T-cell (primary cell): ENCODE measurements around the gene TMEM213. TPM values are rescaled to one million over a fixed set of nuclear protein-coding genes. Genes with fewer than 3 reads are reported as not detected.

Source experiments
- ATAC-seq, 4 experiments: fragments of 200-7000 bp in 3 of 4; fragments of 150-1000 bp in 1 of 4; cut with Tn5 transposase; replicated peaks in 1 of 4; 1 replicate in 3 of 4; 2 replicates in 1 of 4; pipeline ENCODE4 v1.10.0; 2021; ENCODE audit warnings: moderate library complexity in 3 of 4, mild to moderate bottlenecking in 2 of 4, moderate number of reproducible peaks in 1 of 4
- CTCF ChIA-PET, 2 donors: fragments of 300-600 bp; sonication (Branson Sonifier 250); formaldehyde crosslinking; loops; one replicate each; lab custom pipeline; 2022; ENCODE audit warnings: antibody characterized with exemption in 2 of 2; lab: Charles Lee
- POLR2A ChIA-PET, 2 donors: fragments of 300-600 bp; sonication (Branson Sonifier 250); formaldehyde crosslinking; loops; one replicate each; lab custom pipeline; 2022; ENCODE audit warnings: antibody characterized with exemption in 2 of 2; lab: Charles Lee
- DNase-seq, 35 experiments: peaks; one replicate each; pipeline versions ENCODE4 v3.0.0 to v3.0.0-alpha.2; 2013 to 2023
- H3K27ac ChIP-seq: one replicate; pipeline ENCODE4 v1.5.1; 2013; ENCODE audit warnings: low read length
- H3K27me3 ChIP-seq, 2 experiments: replicated peaks in 1 of 2; 1 replicate in 1 of 2; 2 replicates in 1 of 2; pipeline versions ENCODE4 v1.6.1 to v1.7.0; 2013; ENCODE audit warnings: low read length in 1 of 2, mixed read lengths in 1 of 2; ENCODE audit not compliant: control insufficient read depth in 2 of 2, insufficient read depth in 2 of 2; ENCODE audit errors: extremely low read depth in 1 of 2
- H3K36me3 ChIP-seq, 2 donors: 1 replicate in 1 of 2; 2 replicates in 1 of 2; pipeline versions ENCODE4 v1.6.1 to v1.7.0; 2013; ENCODE audit warnings: low read length in 1 of 2; ENCODE audit not compliant: control insufficient read depth in 2 of 2, insufficient read depth in 1 of 2; ENCODE audit errors: extremely low read depth in 1 of 2
- H3K4me1 ChIP-seq, 2 experiments: 1 replicate in 1 of 2; 2 replicates in 1 of 2; pipeline versions ENCODE4 v1.6.1 to v1.7.0; 2013; ENCODE audit warnings: low read length in 2 of 2, mixed read lengths in 1 of 2; ENCODE audit not compliant: insufficient read depth in 2 of 2, control insufficient read depth in 1 of 2; ENCODE audit errors: extremely low read depth in 1 of 2
- H3K4me3 ChIP-seq, 2 donors: 1 replicate in 1 of 2; 2 replicates in 1 of 2; pipeline versions ENCODE4 v1.5.1 to v1.7.0; 2013; ENCODE audit warnings: mild to moderate bottlenecking in 2 of 2, low read length in 1 of 2, moderate library complexity in 1 of 2; ENCODE audit not compliant: control insufficient read depth in 1 of 2; ENCODE audit errors: extremely low read depth in 1 of 2
- H3K9me3 ChIP-seq: 2 replicates; pipeline ENCODE4 v1.7.0; 2013
- H3K27ac Mint-ChIP-seq, 2 donors: one replicate each; pipeline ENCODE4 v1.8.0; 2020 to 2021; ENCODE audit warnings: mild to moderate bottlenecking in 2 of 2, mixed read lengths in 2 of 2
- H3K27me3 Mint-ChIP-seq, 2 donors: one replicate each; pipeline ENCODE4 v1.8.0; 2021 to 2022; ENCODE audit warnings: mixed read lengths in 2 of 2
- H3K36me3 Mint-ChIP-seq: one replicate; pipeline ENCODE4 v1.8.0; 2021; ENCODE audit warnings: mixed read lengths
- H3K4me1 Mint-ChIP-seq, 3 donors: one replicate each; pipeline ENCODE4 v1.8.0; 2020 to 2022; ENCODE audit warnings: mixed read lengths in 3 of 3, mild to moderate bottlenecking in 1 of 3
- H3K4me3 Mint-ChIP-seq, 3 donors: one replicate each; pipeline ENCODE4 v1.8.0; 2020 to 2022; ENCODE audit warnings: mild to moderate bottlenecking in 3 of 3, mixed read lengths in 3 of 3, moderate library complexity in 3 of 3
- H3K9me3 Mint-ChIP-seq, 3 donors: one replicate each; pipeline ENCODE4 v1.8.0; 2020 to 2022; ENCODE audit warnings: mixed read lengths in 3 of 3
- WGBS: methylation state at CpG from one replicate; pipeline ENCODE4 v1.1.5; 2013; ENCODE audit warnings: missing lambda C conversion rate; ENCODE audit not compliant: insufficient coverage; 5-methylcytosine and 5-hydroxymethylcytosine counted together
- total RNA-seq, 35 experiments: library from RNA in 6 of 35; stranded (reverse) in 6 of 35; fragments of 120-200 nt in 1 of 35; gene quantifications; one replicate each; pipeline versions ENCODE4 v1.2.1 to v1.2.4 and lab custom pipeline; 2013 to 2026

Gene TMEM213
- total RNA-seq, 5 donors from 2014 or later (not counting 1 experiment from before 2014, with no cell fraction given): not detected

DNA sequence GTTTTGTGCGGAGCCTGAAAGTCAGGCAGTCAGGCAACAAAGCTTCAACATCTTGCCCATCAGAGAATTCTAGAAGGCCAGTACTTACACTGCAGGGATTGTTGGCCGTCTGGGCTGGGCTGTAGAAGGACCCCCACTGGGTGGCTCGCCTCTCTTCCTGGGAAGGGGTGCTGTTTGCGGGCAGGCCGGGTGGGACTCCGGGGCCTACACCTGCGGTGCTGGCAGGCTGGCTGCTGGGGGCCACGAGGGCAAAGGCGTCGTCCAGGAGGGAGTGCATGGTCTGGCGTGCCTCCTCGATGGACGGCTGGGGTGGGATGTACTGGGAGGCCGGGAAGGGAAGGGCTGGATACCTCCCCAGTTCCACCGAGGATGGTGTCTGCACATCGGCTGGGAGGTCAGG lies 63.3 kb downstream of the TMEM213 start:
- DNase-seq (no peak), ATAC-seq (no peak)
- Mint-ChIP-seq H3K9me3 (peaks cover 6 to 15% (median 7%) of the 10 kb centered on the region in 3 donors), H3K4me3 (no peak overlapping the region), H3K27me3 (peaks cover 0 to 5% of the 10 kb centered on the region in 2 donors), H3K36me3 (peaks cover 10% of the 10 kb centered on the region), H3K27ac (no peak overlapping the region), H3K4me1 (peaks cover 10 to 22% (median 19%) of the 10 kb centered on the region in 3 donors)
- H3K4me1 ChIP-seq: no peaks in the 10 kb centered on the region
- ChIA-PET POLR2A (no interaction called here), CTCF (no interaction called here)
- peaks cover 0 to 5% of the 10 kb centered on the region in 2 experiments for H3K27me3 ChIP-seq
- no peaks in the 10 kb centered on the region for H3K36me3 ChIP-seq
- no peak overlapping the region for H3K4me3 ChIP-seq
- H3K27ac ChIP-seq: no peak overlapping the region
- no peaks in the 10 kb centered on the region for H3K9me3 ChIP-seq
- WGBS: 91% methylated on average over 8 of the region's 16 CpGs

DNA sequence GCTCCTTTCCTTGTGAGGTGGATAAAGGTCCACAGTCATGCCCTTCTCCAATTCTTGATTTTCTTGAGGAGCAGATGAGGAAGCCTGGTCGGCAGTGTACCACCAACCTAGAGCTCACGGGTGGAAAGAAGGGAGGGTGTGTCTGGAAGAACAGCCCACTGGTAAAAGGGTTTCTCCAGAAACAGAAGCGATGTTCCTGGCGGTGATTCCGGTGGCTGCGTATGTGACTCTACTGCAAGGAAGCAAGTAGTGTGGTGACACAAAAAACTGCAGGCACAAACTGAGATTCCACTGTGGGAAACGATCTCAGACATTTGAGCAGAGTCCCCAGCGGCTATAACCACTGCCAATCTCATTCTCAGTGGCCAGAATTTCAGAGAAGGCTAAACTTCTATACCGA lies 66.1 kb downstream of the TMEM213 start:
- Histone ChIP-seq H3K4me1 (no peaks in the 10 kb centered on the region), H3K9me3 (no peaks in the 10 kb centered on the region), H3K4me3 (no peak overlapping the region), H3K27me3 (peaks cover 0 to 10% of the 10 kb centered on the region in 2 experiments), H3K36me3 (no peaks in the 10 kb centered on the region), H3K27ac (no peak overlapping the region)
- H3K27me3 Mint-ChIP-seq: peaks cover 0 to 10% of the 10 kb centered on the region in 2 donors
- H3K36me3 Mint-ChIP-seq: no peaks in the 10 kb centered on the region
- peaks cover 11 to 23% (median 20%) of the 10 kb centered on the region in 3 donors for H3K4me1 Mint-ChIP-seq
- CTCF ChIA-PET: no interaction called here
- no peak for ATAC-seq
- WGBS: 93% methylated on average over 9 of the region's 9 CpGs
- DNase-seq: no peak
- POLR2A ChIA-PET: no interaction called here
- no peak overlapping the region for H3K27ac Mint-ChIP-seq
- H3K4me3 Mint-ChIP-seq: no peak overlapping the region
- H3K9me3 Mint-ChIP-seq: no peaks in the 10 kb centered on the region

DNA sequence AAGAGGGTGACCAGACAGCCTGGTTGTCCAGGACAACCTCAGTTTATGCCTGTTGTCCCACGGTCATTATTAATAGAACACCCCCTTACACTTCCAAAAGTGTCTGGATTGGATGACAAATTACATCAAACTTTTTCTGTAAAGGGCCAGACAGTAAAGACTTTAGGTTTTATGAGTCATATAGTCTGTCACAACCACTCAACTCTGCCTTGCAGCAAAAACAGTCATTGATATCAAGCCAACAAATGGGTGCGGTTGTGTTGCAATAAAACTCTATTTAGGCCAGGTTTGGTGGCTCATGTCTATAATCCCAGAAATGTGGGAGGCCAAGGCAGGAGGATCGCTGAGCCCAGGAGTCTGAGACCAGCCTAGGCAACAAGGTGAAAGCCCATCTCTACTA lies 66.9 kb downstream of the TMEM213 start:
- Histone ChIP-seq H3K27me3 (peaks cover 0 to 15% of the 10 kb centered on the region in 2 experiments), H3K4me3 (no peak overlapping the region), H3K9me3 (no peaks in the 10 kb centered on the region), H3K36me3 (no peaks in the 10 kb centered on the region), H3K4me1 (no peaks in the 10 kb centered on the region), H3K27ac (no peak overlapping the region)
- Mint-ChIP-seq H3K27me3 (peaks cover 0 to 8% of the 10 kb centered on the region in 2 donors), H3K4me3 (no peak overlapping the region), H3K9me3 (no peaks in the 10 kb centered on the region), H3K36me3 (no peaks in the 10 kb centered on the region), H3K4me1 (peaks cover 11 to 23% (median 20%) of the 10 kb centered on the region in 3 donors), H3K27ac (peak overlapping the region; percentile 34 to 74)
- WGBS: 100% methylated on average over 1 of the region's 3 CpGs
- DNase-seq (no peak), ATAC-seq (peak in 2 of 4 experiments; percentile 33 to 55)
- CTCF ChIA-PET: interaction anchor here in 1 of 2 donors (1.5 kb wide), 1 partner anchor 704 kb away, joined by 7 read pairs; no protein-coding TSS in a partner anchor
- POLR2A ChIA-PET: no interaction called here

DNA sequence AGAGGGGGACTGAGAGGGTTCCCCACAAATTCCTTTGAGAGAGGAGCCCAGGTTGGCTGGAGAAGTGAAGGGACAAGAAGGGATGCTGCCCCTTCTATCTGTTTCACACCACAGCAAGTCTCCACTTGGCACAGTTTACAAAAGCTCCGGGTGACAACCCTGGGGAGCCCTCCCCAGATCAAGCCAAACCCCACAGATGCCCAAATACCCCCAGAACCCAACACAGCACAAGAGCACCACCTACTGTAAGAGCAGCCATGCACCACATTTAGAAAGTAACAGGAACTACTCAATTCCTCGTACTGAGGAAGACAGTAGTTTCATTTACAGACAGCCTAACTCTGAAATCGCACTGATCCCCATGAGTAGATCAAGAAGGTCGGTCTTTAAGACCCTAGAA lies 68.0 kb downstream of the TMEM213 start:
- Histone ChIP-seq H3K27ac (no peak overlapping the region), H3K27me3 (peaks cover 0 to 15% of the 10 kb centered on the region in 2 experiments), H3K36me3 (no peaks in the 10 kb centered on the region), H3K4me1 (no peaks in the 10 kb centered on the region), H3K4me3 (no peak overlapping the region), H3K9me3 (no peaks in the 10 kb centered on the region)
- Mint-ChIP-seq H3K9me3 (no peaks in the 10 kb centered on the region), H3K36me3 (no peaks in the 10 kb centered on the region), H3K4me3 (no peak overlapping the region), H3K27me3 (peaks cover 0 to 6% of the 10 kb centered on the region in 2 donors), H3K27ac (peak overlapping the region in 1 of 2 donors; percentile 74), H3K4me1 (peaks cover 11 to 23% (median 20%) of the 10 kb centered on the region in 3 donors)
- POLR2A ChIA-PET: no interaction called here
- 34% methylated on average over 4 of the region's 4 CpGs for WGBS
- ATAC-seq (peak; percentile 54 to 87 (median 72)), DNase-seq (peak in 30 of 35 experiments; percentile 6 to 62 (median 30))
- CTCF ChIA-PET: interaction anchor here in 1 of 2 donors (1.5 kb wide), 1 partner anchor 705 kb away, joined by 7 read pairs; no protein-coding TSS in a partner anchor

DNA sequence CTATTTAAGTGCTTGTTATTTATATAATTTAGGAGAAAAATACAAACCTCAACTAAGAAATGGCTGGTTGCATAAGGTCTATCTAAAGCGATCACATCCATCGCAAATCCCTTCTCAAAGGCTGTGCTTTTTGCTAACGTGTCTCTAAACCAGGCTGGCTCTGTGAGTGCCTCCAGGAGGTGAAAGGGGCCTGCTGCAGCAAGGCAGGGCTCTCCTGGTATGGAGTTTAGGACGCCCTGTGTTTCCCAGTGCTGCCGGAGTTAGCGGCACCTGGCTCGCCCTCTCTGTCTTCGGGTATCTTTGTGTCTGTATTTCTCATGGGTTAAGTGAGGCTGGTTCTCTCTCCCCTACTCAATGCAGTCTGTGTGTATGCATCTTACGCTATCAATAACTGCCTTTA lies 68.6 kb downstream of the TMEM213 start:
- Histone ChIP-seq H3K4me3 (no peak overlapping the region), H3K4me1 (no peaks in the 10 kb centered on the region), H3K36me3 (no peaks in the 10 kb centered on the region), H3K27me3 (peaks cover 0 to 10% of the 10 kb centered on the region in 2 experiments), H3K27ac (no peak overlapping the region), H3K9me3 (no peaks in the 10 kb centered on the region)
- Mint-ChIP-seq H3K36me3 (no peaks in the 10 kb centered on the region), H3K9me3 (no peaks in the 10 kb centered on the region), H3K4me3 (no peak overlapping the region), H3K4me1 (peaks cover 11 to 23% (median 20%) of the 10 kb centered on the region in 3 donors), H3K27me3 (peaks cover 0 to 6% of the 10 kb centered on the region in 2 donors), H3K27ac (no peak overlapping the region)
- ATAC-seq (no peak), DNase-seq (no peak)
- ChIA-PET CTCF (no interaction called here), POLR2A (no interaction called here)
- 90% methylated on average over 3 of the region's 9 CpGs for WGBS

DNA sequence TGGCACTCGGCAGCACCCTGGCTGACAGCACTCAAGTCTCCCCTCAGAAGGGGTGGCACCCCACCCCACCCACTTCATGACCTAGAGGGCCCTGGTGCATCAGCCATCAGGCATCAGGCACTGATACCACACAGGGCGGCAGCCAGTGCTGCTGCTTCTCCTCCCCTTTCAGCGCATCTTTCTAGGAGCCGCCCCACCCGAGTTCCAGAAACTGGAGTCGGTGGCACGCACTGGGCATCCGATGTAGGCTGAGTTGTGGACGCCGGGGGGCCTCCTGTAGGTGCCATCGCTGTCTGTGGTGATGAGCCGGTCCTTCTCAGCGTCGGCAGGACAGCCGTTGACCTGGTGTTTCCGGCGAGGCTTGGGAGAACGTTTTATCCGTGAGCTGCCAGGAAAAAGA lies 70.0 kb downstream of the TMEM213 start:
- CTCF ChIA-PET: interaction anchor here in 1 of 2 donors (0.6 kb wide), 1 partner anchor 302 kb away, joined by 3 read pairs; no protein-coding TSS in a partner anchor
- WGBS: 81% methylated on average over 14 of the region's 19 CpGs

More for the DNA sequence above, 70.0 kb downstream of the TMEM213 start:
- H3K36me3 Mint-ChIP-seq: no peaks in the 10 kb centered on the region
- Histone ChIP-seq H3K36me3 (no peaks in the 10 kb centered on the region), H3K27ac (no peak overlapping the region), H3K9me3 (no peaks in the 10 kb centered on the region), H3K27me3 (peaks cover 0 to 10% of the 10 kb centered on the region in 2 experiments), H3K4me1 (no peaks in the 10 kb centered on the region), H3K4me3 (no peak overlapping the region)
- H3K27ac Mint-ChIP-seq: no peak overlapping the region
- H3K27me3 Mint-ChIP-seq: peaks cover 0 to 6% of the 10 kb centered on the region in 2 donors
- peaks cover 11 to 23% (median 20%) of the 10 kb centered on the region in 3 donors for H3K4me1 Mint-ChIP-seq
- DNase-seq: no peak
- ATAC-seq: no peak
- no peaks in the 10 kb centered on the region for H3K9me3 Mint-ChIP-seq
- H3K4me3 Mint-ChIP-seq: no peak overlapping the region
- POLR2A ChIA-PET: no interaction called here
